NCI-H2196 (cell line): Measurements from ENCODE around the gene BLID.

Experiments used
- DNase-seq: peaks from one replicate; lab custom pipeline; 2025; ENCODE audit not compliant: unreplicated experiment; lab: John Stamatoyannopoulos, UW

The BLID gene

DNA sequence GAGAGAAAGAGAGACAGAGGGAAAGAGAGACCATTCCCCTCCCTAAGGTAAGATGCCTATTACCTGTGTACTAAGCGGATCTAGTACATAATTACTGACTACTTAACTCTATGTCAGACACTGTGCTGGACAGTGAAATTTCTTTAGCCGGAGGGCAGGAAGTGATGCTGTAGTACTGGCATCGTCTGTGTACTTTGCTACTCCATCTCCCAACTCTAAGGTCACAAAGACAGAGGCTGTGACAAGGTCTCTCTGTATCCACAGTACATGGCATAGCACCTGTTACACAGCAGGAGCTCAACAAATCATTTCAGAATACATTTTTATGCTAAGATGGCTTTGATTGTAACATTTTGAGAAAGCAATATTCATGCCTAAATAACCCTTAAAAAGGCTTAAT, 9.0 kb downstream of the BLID start:
- no peak for DNase-seq

DNA sequence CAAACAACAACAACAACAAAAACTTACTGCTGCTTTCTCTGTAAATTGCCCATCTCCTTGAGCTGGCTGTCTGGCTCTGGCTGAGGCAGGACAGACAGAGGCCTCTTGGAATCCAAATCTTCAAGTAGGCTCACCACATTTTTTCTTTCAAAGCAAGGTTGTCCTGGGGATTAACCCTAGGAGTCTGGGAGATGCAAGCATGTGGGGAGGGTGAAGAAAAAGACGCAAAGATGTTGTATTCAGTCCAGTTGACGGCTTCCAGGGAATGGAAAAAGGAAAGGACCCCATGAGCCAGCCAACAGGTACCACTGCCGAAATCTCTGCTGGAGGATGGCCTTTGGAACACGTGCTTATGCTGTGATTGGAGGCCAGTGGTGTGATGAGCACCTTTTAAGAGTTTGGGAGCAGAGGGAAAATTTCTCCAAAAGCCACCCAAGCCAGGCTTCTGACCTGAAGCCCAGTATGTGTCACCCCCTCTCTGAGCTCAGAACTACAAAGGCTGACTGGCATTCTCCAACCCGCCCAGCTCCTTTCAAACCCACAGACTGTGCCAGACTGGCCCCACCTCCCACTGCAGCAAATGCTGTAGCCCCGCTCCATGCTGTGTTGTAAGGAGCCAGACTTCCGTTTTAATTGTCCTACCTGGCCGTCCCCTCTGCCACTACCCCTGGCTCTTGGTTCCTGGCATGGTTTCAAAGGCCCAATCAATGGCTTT, 10.8 kb downstream of the BLID start:
- no peak for DNase-seq

DNA sequence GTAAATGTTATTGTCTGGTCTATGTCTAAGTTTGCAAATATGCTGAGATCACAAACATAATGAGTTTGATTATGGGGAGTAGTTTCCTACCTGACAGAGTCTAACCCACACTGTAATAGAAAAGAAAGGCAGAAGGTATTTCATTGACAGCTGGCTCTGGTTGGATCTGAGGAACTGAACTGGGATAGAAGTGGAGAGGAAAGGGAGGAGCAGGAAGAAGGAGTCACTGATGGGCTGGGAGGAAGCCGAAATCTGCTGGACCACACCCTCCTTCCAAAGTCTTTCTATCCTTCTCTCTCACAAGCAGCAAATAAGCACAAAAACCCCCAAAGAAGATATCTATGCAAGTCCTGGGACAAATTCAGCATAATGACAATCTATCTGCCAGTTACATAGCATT, 11.7 kb downstream of the BLID start:
- DNase-seq, result no peak

DNA sequence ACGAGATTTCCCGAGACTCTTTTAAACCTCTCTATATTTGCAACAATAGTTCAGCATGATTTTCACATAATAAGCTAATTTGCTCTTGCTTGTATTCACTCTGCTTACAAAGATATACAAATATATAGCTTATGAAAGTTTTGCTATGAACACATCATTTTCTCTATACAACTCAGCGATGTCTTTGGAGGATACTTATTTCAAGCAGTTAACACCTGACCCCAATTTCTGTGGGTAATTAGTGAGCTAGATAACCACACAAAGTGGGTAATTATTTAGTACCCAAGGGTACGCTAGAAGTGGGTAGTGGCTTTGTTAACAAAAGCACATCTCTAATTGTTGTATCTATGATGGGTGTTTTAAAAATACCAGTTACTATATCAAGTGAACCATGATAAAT, 12.3 kb downstream of the BLID start:
- DNase-seq, result no peak

DNA sequence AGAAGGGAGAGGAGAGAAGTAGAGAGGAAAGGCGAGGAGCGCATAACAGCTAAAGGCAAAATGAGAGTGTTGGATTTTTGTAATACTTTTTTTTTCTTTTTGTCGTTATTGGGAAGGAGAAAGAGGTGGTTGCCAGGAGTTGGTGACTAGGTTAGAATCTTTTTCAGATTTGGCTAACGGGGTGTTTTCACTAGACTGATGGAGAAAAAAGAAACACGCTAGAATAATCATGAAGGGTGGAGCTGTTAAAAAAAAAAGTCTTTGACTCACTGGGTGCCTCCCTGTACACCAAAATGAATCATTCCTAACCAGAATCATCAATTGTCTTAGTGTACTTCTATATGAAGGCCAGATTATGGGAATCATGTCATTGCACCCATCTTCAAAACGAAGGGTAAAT, 12.7 kb downstream of the BLID start:
- no peak for DNase-seq

DNA sequence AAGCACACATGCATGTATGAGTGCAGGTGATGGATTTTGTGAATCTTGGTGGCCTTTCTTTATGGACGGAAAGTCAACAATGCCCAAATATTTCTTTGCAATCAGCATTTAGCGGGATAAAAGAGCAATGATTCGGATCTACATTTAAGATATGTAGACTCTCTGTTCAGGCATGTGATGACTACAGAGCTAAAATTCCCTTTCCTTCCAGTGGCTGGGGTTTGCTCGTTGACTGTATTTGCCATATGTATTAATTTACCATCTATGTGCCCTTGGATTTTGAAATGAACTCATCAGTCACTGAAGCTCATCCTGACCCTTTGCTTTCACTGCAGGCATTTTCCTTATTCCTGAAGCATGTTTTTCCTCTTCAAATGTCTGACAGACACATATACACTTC, 13.6 kb downstream of the BLID start:
- no peak for DNase-seq

DNA sequence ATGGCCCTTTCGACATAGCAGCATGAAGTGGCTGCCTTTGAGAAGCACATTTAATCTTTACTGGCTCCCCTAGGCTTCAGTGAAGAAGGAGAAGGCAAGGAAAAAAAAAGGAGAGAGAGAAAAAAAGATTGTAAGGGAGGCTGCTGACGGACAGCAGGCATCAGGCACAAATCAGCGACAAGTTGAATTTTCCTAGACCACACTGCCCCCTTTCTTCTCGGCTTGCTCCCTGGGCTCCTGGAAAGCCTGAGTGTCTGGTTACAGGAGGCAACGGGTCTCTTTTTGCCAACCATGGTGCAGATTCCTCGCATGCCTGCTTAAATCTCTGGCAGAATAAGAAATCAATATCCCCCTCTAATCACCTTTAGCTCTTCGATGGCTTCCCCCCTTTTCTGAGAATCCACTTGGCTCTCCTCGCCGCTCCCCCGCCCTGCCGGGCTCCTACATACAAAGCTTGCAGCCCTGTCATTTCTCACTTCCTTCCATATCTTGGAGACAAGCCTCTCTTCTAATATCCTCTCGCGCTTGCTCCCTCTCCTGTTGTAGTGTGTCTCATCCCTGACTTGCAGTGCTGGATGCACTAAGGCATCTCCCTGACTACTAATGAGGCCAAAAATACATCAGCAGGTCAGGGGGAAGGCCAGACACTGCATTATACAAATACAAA, 14.3 kb downstream of the BLID start:
- DNase-seq, result no peak

DNA sequence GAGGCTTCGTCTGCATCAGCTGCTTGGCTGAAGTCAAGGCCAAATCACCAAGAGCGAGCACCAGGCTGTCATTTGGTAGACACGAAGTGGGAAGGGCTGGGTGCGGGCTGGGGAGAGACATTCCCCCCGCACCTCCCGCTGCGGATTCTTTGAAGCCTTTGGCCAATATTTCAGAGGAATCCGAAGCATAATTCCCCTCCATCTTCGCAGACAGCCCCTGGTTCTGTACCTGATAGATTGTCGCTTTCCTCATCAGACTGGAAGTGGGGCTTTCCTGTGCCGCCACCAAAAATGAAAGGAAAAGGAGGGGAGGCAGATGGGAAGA, 15.3 kb downstream of the BLID start:
- DNase-seq, result no peak

DNA sequence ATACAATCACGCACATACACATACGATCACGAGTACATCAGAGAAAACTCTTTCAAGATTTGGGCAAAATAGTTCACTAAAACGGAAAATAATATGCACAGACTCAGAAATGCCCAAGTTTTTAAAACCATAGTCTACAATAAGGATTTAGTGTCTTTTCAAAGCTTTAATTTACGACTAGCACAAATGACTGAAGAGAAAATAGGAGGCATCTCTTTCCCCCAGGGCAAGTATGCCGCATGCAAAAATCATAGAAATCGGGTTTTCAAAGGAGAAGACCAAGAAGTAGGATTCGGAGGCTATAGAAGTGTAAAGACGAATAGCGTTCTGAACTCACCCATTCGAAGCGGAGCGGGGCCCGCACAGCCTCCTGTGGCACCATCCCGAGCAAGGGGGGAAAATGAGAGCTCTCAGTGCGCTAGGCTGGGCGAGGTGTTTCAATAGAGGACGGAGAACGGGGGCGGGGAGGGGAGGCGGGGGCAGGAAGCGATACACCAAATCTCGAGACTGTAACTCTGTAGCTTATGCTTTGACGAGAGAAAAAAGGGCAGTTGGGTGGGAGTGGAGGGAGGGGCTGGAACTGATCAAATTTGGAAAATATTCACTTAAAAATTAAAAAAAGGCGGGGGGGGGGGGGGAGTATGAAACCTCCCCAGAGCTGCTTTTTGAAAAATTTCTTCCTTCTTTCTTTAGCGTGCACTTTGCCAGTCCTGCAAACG, 15.8 kb downstream of the BLID start:
- no peak for DNase-seq

DNA sequence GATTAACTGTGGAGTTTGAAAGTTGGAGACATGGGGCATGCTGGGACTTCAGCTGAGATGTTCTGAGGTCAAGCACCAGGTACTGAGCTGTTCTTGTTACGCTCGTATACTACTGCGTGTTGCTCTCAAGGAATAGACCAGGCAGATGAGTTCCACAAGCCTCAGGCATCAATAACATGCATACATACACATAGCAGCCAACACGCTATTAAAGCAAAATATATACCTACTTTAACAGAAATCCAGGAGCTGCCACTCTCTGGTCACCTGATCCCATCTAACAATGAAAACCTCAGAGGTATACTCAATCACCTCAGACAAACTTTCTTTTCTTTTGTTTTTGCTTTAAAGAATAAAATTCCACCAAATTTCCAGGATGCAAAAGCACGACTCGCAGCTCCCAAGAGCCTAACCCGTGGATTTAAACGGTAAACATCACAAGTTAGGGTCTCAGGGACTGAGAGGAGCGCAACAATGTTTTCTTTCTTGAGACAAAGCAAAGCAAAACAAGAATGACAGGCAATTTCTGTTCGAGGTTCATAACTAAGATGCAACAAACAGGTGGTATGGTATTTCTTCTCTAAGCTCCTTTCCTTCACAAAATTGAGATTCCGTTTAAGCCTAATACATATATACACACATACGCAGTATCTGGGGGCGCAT, 16.5 kb downstream of the BLID start:
- DNase-seq, result no peak

DNA sequence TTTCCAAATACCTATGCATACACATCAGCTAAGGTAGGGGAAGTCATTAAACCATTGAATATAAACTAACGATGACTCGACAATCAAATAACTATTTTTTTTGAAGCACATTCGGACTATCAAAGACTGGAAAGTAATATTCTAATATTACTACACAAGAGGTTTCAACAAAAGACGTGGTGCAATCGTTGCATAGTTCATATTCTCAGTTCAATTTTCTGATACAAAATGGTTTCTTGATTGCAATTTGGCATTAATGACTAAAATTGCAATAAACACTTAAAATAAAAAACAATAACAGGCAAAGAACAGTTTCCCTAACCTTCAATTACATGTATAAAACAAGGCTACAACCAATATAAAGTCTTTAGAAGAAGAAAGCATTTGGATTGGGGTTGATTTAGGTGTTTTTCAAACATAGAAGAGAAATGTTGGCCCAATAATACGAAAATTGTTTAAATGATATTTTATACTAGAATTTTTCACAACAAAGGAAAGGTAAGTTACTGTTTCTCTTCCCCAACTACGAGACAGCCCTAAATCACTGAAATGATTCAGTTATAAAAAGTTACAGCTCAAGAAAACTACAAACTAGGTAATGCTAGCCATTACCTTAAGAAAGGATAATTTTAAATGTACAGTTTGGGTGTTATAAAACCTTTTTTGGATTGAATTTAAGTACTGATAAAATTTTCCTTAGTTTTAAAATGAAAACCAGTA, 17.6 kb downstream of the BLID start:
- no peak for DNase-seq

DNA sequence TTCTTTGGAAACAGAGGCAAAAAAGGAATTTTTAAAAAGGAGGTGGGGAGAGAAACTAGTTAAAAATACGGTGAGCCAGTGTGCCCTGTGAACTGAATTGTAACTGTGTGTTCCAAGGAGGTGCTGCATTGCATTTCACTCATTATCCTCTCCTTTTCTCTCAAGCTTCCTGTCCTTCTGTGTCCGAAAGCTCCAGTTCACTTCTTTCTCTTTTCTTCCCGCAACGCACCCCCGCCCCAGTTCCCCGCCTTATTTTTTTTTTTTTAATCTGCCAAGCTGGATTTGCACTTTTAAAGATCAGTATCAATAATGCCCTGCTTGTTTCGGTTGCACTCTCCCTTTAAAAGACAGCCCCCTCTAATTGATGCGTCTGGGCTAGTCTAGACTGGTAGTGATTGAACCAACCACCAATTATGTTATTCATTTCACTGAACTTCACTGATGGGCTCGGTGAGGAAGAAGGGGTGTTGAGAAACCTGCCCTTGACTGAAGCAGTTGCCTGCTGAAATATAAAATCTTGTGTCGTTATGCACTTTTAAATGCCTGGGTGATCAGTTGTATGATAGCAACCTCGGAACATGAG, 18.5 kb downstream of the BLID start:
- DNase-seq, result no peak

DNA sequence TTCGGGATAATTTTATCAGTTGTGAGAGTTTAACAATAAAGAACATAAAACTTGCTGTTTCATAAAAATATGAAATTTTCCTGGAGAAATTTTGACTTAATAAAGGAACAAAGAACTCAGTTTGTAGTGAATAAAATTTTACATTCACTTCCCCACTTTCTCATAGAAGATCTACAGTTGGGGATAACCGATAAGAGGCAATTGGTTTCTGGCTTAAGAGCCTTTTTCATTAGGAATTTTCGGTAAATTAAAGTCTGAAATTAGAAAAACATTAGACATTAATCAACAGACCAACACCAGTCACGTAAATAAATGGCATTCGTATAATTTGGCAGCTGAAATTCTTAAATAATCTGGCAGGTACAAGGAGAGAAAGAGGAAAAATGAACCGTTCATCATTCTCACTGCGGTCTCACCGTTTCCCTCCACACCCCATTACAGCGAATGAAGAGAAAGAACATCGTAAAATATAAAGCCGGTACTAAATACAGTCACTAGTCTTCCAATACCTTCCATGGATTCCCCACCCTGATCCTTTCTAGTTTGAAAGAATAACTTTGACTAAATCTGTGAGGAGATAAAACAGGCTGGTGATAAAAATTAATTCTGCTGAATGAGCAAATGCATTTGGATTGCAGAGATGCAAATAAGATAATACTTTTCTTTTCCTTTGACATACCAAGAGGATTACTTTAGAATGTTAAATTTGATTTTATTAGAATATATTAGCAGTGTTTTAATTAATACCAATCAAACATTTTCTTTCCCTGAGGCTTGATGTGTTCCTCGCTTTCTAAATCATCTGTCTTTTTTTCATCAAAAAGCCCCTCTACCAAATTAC, 19.5 kb downstream of the BLID start:
- no peak for DNase-seq

DNA sequence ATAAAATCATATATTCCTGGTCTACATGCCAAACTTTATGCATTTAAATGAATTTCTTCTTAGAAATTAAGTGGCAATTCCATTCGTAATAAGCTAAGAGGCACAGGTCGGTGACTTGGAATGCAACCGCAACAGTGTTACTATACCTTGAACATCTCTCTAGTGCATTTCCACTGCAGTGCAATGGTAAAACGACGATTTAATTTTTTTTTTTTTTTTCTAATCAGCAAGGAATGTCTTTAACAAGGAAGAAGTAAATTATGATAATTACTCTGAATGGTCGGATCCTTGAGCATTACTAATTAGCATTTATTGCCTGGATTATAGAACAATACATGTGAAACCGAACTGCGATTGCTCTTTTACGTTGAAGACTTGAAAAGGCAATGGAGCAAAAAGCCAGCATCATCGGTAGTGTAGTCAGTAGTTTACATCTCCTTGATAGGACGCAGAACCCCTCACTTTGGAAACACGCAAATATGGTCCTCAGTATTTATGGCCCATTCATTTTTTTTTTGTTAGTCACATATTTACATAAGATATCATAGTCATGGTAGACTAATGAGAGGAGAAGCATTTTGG, 20.2 kb downstream of the BLID start:
- no peak for DNase-seq

DNA sequence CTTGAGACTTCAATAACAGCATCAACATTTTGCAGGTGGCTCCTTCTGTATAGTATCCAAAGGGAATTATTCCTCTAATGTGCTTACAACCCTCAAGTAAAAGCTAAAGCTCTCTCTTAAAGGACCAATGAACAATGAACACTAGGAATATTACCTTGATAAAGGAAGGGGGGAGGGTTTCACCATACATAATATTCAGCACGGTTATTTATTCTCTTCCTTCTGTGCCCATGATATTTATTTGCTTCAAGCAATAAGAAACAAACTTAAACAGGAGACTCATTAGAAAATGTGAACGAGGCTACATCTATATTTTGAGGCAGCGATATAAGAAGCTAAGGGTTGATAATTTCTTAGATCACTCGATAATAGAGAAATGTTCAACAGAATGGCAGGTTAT, 21.2 kb downstream of the BLID start:
- DNase-seq, result no peak

DNA sequence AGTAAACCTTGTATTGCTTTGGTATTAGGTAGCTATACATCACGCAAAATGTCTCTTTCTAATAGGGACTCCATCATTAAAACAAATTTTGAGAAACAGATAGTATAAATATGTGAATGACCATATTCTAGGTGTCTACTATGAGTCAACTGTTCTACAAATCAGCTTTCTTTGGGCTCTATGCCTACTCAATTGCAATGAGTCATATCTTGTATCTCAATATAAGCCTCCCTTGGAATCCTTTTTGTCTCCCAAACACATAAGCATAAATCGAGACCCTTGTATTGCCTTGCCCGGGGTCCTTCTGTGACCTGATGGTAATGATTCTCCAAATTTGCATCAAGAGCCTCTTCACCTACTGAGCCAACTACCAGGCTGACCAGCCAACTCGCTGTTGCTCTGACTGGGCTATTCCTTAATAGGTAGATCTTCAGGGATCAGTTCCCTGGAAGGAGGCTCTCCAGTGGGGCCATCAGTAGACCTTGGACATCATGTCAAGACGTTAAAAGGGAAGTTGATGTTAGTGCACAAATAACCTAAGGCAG, 22.2 kb downstream of the BLID start:
- DNase-seq, result no peak

DNA sequence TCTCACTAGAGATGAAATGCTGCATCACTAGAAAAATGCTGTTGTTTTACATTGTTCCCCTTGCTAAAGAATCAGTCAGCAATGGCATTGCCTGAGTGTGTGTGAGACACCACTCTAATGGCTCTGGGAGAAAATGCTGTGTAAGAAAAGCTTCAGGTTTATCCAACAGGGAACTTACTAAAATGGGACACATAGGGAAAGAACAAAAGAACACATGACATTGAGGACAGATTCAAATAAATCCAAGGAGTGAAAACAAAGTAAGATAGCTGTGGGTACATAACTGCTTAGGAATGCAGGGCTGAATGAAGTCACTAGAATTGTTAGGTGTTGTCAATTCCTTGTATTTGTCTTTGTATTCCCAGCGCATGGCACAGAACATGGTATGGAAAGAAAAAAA, 24.2 kb downstream of the BLID start:
- DNase-seq, result no peak

DNA sequence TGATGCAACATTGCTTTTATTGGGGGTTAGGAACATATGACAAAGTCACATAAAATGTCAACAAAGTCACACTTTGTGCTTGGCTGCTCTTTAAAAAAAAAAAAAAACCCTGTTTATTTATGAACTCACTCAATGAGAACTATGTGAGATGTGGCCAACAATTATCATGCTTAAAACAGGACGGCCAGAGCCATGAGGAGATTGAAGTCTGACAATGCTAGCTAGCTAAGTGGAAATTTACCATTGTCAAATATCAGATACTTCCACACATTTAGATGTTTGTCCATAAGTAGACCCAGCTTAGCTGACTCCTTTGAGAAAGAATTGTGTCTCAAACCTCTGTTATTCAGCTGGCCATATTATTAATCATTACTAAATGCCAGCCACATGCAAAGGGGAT, 26.9 kb downstream of the BLID start:
- DNase-seq, result no peak

DNA sequence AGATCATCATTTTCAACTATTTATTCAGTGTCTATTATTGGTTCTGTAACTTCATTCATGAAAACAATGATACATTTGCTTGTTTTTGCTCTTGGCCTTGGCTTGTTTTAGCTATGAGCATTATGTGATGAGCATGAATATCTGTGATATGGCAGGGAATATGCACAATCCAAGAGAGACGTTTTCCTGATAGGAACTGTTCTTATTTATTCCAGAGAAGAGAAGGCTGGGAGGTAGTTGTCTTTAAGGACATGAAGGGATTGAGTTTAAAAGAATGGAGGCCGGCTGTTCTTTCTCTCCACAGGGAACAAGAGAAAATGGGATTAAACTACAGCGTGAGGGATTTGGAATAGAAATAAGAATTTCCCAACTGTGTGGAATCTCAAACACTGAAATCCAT, 30.3 kb downstream of the BLID start:
- no peak for DNase-seq
